Spinal cord (tissue), 10 donors: ENCODE measurements around the gene SETD9. TPM values are rescaled to one million over a fixed set of nuclear protein-coding genes. Genes with fewer than 3 reads are reported as not detected.

Source experiments
- DNase-seq, 6 donors: peaks; one replicate each; pipeline versions ENCODE4 v3.0.0 to v3.0.0-alpha.2; 2013 to 2015; ENCODE audit warnings: low spot score in 6 of 6, low read depth in 4 of 6
- H3K27ac ChIP-seq: one replicate; pipeline ENCODE4 v1.5.1; 2013; ENCODE audit warnings: low read depth, low read length, control low read depth
- H3K27me3 ChIP-seq: one replicate; pipeline ENCODE4 v1.6.1; 2013; ENCODE audit warnings: low read length; ENCODE audit not compliant: control insufficient read depth, insufficient read depth
- H3K36me3 ChIP-seq: one replicate; pipeline ENCODE4 v1.6.1; 2013; ENCODE audit warnings: low read length; ENCODE audit not compliant: control insufficient read depth, insufficient read depth
- H3K4me1 ChIP-seq: one replicate; pipeline ENCODE4 v1.6.1; 2013; ENCODE audit warnings: low read length; ENCODE audit not compliant: control insufficient read depth, insufficient read depth
- H3K4me3 ChIP-seq: one replicate; pipeline ENCODE4 v1.5.1; 2013; ENCODE audit warnings: low read depth, low read length, control low read depth
- H3K9me3 ChIP-seq: one replicate; pipeline ENCODE4 v1.6.1; 2013; ENCODE audit warnings: low read length; ENCODE audit not compliant: control insufficient read depth, insufficient read depth
- WGBS: methylation state at CpG from one replicate; pipeline ENCODE4 v1.1.5; 2013; ENCODE audit warnings: missing lambda C conversion rate; ENCODE audit not compliant: insufficient coverage; 5-methylcytosine and 5-hydroxymethylcytosine counted together
- polyA plus RNA-seq, 2 donors: library from polyadenylated mRNA; unstranded; fragments of 120-200 nt; gene quantifications; one replicate each; pipeline ENCODE4 v1.2.1, GENCODE V29; 2013; ENCODE audit not compliant: insufficient read length in 2 of 2
- total RNA-seq, 2 donors: library from RNA; depleted of rRNA in 1 of 2; stranded (reverse); fragments of 120-200 nt in 1 of 2; fragments of >200 nt in 1 of 2; gene quantifications; one replicate each; pipeline versions ENCODE4 v1.2.3 to v1.2.4, GENCODE V29; 2013 to 2014
- donor health status: healthy.

SETD9 gene
- total and polyA plus RNA-seq, 4 donors: 9.6 to 14.5 (median 12.0) TPM

- H3K36me3 ChIP-seq: no peaks in the 10 kb centered on the region
- no peaks in the 10 kb centered on the region for H3K9me3 ChIP-seq
- no peaks in the 10 kb centered on the region for H3K4me1 ChIP-seq
- no peaks in the 10 kb centered on the region for H3K27me3 ChIP-seq
- WGBS: no CpG with 5 or more reads among the region's 4 CpGs
- DNase-seq: no peak
- H3K4me3 ChIP-seq: no peak overlapping the region
- no peak overlapping the region for H3K27ac ChIP-seq
These were observed 11.2 kb upstream of the SETD9 start for GRCh38 chr5:56898213-56898612.

GRCh38 chr5:56900395-56900794 is 9.0 kb upstream of the SETD9 start:
- H3K4me3 ChIP-seq: no peak overlapping the region
- DNase-seq: no peak
- no peak overlapping the region for H3K27ac ChIP-seq
- H3K9me3 ChIP-seq: no peaks in the 10 kb centered on the region
- WGBS: 63% methylated on average over 2 of the region's 4 CpGs
- no peaks in the 10 kb centered on the region for H3K36me3 ChIP-seq
- no peaks in the 10 kb centered on the region for H3K4me1 ChIP-seq
- H3K27me3 ChIP-seq: no peaks in the 10 kb centered on the region

- 62% methylated on average over 2 of the region's 3 CpGs for WGBS
- H3K9me3 ChIP-seq: no peaks in the 10 kb centered on the region
- H3K27me3 ChIP-seq: no peaks in the 10 kb centered on the region
- no peak overlapping the region for H3K4me3 ChIP-seq
- DNase-seq: peak in 3 of 6 donors; percentile 11 to 46 (median 39)
- H3K36me3 ChIP-seq: no peaks in the 10 kb centered on the region
- H3K4me1 ChIP-seq: no peaks in the 10 kb centered on the region
- H3K27ac ChIP-seq: no peak overlapping the region
These were observed 8.4 kb upstream of the SETD9 start for GRCh38 chr5:56900858-56901578.

- Histone ChIP-seq H3K36me3 (no peaks in the 10 kb centered on the region), H3K4me1 (peaks cover 6% of the 10 kb centered on the region), H3K9me3 (no peaks in the 10 kb centered on the region), H3K4me3 (peak overlapping the region; percentile 68), H3K27me3 (no peaks in the 10 kb centered on the region), H3K27ac (peak overlapping the region; percentile 95)
- peak in 1 of 6 donors; percentile 15 for DNase-seq
- WGBS: 4% methylated on average over 19 of the region's 19 CpGs
These were observed 478 bp upstream of the SETD9 start for GRCh38 chr5:56908942-56909293.

GRCh38 chr5:56910210-56910965 is 992 bp downstream of the SETD9 start:
- Histone ChIP-seq H3K36me3 (no peaks in the 10 kb centered on the region), H3K27ac (peak overlapping the region; percentile 93), H3K4me3 (peak overlapping the region; percentile 68), H3K27me3 (no peaks in the 10 kb centered on the region), H3K4me1 (peaks cover 6% of the 10 kb centered on the region), H3K9me3 (no peaks in the 10 kb centered on the region)
- DNase-seq: peak in 2 of 6 donors; percentile 4 to 74
- under 1% methylated on average over 28 of the region's 29 CpGs for WGBS

GRCh38 chr5:56913766-56914165 is 4.4 kb downstream of the SETD9 start:
- Histone ChIP-seq H3K27ac (no peak overlapping the region), H3K9me3 (no peaks in the 10 kb centered on the region)
- no CpG with 5 or more reads among the region's 3 CpGs for WGBS

GRCh38 chr5:56914678-56915077 is 5.3 kb downstream of the SETD9 start:
- no peaks in the 10 kb centered on the region for H3K27me3 ChIP-seq
- H3K36me3 ChIP-seq: no peaks in the 10 kb centered on the region
- WGBS: no CpG with 5 or more reads among the region's 2 CpGs
- H3K27ac ChIP-seq: no peak overlapping the region
- no peaks in the 10 kb centered on the region for H3K4me1 ChIP-seq
- H3K9me3 ChIP-seq: no peaks in the 10 kb centered on the region
- no peak overlapping the region for H3K4me3 ChIP-seq
- no peak for DNase-seq

More at GRCh38 chr5:56913766-56914165, 4.4 kb downstream of the SETD9 start:
- Histone ChIP-seq H3K4me3 (no peak overlapping the region), H3K27me3 (no peaks in the 10 kb centered on the region), H3K36me3 (no peaks in the 10 kb centered on the region), H3K4me1 (peaks cover 6% of the 10 kb centered on the region)
- DNase-seq: no peak

GRCh38 chr5:56917534-56917933 is 8.1 kb downstream of the SETD9 start:
- H3K9me3 ChIP-seq: no peaks in the 10 kb centered on the region
- no peaks in the 10 kb centered on the region for H3K27me3 ChIP-seq
- H3K4me1 ChIP-seq: no peaks in the 10 kb centered on the region
- H3K4me3 ChIP-seq: no peak overlapping the region
- DNase-seq: no peak
- H3K27ac ChIP-seq: no peak overlapping the region
- no CpG with 5 or more reads among the region's 2 CpGs for WGBS
- peaks cover under 1% of the 10 kb centered on the region for H3K36me3 ChIP-seq

GRCh38 chr5:56918054-56918453 is 8.7 kb downstream of the SETD9 start:
- H3K27me3 ChIP-seq: no peaks in the 10 kb centered on the region
- H3K36me3 ChIP-seq: peaks cover 6% of the 10 kb centered on the region
- H3K4me1 ChIP-seq: no peaks in the 10 kb centered on the region
- no peaks in the 10 kb centered on the region for H3K9me3 ChIP-seq
- H3K27ac ChIP-seq: no peak overlapping the region
- no peak for DNase-seq
- no peak overlapping the region for H3K4me3 ChIP-seq
- WGBS: 67% methylated on average over 2 of the region's 2 CpGs
